NCI-H345 treated with DMSO at 0.1 percent for 48 hours (cell line): ENCODE data around the gene GNAZ.

ENCODE experiments used
- DNase-seq: peaks from one replicate; lab custom pipeline; 2025; ENCODE audit not compliant: unreplicated experiment; lab: John Stamatoyannopoulos, UW

The GNAZ gene

GRCh38 chr22:23075525-23076216 lies 5.4 kb downstream of the GNAZ start:
- DNase-seq, result no peak

DNA sequence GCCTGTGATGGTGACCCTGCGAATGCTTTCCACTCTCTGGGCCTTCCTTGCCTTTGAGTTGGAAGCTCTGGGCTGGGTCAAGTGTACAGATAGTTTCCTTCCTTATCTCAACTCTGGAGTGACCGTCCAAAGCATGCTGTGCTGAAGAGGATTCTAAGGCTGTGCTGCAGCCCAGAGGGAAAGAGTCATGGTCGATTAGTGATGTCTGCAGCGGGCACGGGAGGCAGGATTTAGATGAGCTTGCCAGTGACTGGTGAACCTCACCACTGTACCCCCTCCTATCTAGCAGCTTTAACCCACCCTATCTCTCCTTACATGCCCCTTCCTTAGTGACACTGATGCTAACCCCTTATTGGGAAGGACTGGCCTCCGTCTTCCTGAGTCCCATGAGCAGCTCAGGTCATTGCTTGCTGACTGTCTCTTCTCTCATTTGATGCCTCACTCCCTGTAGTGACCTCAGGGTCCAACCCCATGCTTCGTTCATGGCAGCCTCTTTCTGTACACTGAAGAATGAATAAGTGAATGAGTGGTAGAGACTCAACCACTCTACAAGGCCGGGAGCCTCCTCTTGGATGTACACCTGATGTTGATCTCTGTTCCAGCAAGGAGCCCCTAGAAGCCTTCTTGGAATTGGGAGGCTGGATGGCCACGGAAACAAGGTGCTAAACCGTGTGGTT lies 6.7 kb downstream of the GNAZ start:
- no peak for DNase-seq

DNA sequence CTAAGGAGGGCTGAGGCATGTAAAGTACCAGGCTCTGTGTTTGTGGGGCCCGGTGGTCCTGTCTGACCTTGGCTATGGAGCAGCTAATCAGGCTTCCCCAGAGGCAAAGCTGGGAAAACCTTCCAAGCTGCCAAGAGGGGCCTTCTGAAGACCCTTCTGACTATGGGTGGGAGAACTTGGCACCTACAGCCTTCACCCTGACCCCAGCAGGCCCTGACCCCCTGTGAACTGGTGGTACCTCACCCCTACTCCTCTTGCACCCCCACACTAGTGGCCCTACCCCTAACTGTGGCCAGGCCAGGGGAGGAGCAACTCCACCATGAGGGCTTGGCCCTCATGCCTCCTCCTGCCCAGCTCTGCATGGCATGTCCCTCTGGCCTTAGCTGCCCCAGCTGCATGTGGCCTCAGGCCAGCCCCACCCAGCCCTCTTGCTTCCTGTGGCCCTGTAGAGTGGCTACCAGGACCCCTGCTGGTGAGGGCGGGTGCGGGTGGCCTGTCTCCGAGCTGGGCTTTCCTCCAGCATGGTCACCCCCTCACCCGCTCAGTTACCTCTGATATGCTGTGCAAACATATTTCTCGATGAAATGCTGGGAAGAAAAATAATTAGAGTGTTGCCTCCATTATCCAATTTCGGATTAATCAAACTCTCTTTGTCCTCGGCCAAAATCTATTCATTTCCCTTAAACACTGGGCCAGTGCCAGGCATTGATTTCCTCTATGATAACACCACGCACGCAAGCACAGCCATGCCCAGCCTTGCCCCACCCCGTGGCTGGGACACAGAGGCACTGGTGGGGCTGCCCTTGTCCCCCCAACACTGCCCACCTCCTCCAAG lies 7.5 kb downstream of the GNAZ start:
- DNase-seq, result no peak

DNA sequence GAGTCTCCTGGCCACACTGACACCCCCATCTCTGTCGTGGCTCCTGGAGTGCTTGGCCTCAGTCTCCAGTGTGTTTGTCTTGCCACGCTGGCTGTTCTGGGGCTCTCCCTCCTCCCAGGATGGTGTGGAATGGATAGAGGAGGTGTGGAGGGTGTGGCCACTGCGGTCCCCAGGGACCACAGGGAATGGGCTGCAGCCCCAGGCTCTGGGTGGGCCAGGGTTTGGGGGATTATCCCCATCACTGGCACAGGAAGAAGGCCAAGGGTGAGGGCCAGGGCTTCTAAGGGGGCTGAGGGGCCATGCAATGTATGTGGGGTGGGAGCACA lies 8.1 kb downstream of the GNAZ start:
- no peak for DNase-seq

DNA sequence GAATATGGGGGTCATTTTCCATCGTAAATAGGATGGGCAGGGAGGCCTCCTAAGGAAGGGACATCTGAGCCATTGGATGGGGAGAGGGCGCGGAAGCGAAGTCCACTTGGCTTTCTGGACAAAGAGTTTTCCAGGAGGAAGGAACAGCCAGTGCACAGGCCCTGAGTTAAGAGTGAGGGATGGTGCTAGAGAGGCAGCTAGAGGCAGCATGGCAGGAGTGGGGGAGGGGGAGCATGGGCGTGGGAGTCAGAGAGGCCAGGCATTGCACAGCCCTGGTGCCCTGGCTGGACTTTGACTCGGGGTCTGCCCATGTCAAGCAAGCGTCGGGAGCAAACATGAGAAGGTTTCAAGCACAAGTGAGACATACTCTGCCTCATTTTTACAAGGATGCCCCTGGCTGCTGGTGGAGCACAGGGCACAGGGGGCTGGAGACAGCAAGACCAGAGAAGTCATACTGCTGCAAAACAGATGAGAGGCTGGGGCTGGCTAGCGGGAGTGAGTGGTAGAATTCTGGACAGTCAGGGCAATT lies 9.0 kb downstream of the GNAZ start:
- no peak for DNase-seq

GRCh38 chr22:23079814-23080521 lies 9.6 kb downstream of the GNAZ start:
- no peak for DNase-seq

DNA sequence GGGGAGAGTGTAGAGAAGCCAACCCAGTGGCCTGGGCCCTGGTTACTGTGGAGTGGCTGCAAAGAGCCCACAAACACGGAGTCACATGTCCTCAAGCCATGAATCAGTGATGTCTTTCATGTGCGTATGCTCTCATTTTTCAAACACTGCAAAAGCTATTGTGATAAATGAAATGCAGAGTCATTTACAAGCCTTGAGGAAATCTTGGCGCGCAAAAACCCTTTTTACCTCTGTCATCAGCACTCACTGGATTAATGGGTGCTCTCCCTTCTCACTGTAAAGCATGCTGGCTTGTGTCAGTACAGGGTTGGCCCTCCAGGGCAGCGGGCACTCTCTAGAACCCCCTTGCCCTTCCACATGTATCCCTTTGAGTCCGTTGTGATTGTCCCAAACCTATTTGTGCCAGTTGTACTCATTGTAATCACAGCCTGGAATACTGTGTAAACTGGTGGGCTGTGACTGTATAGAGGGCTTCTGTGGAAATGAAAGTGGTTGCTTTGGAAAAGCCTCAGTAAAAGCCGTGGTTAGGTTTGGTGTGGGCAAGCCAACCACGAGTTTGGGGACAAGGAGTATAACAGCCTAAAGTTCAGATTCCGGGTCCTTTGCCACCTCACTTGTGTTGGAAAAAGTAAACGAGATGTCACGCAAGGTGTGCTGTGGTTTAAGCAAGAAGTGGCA lies 10.4 kb downstream of the GNAZ start:
- DNase-seq, result no peak

DNA sequence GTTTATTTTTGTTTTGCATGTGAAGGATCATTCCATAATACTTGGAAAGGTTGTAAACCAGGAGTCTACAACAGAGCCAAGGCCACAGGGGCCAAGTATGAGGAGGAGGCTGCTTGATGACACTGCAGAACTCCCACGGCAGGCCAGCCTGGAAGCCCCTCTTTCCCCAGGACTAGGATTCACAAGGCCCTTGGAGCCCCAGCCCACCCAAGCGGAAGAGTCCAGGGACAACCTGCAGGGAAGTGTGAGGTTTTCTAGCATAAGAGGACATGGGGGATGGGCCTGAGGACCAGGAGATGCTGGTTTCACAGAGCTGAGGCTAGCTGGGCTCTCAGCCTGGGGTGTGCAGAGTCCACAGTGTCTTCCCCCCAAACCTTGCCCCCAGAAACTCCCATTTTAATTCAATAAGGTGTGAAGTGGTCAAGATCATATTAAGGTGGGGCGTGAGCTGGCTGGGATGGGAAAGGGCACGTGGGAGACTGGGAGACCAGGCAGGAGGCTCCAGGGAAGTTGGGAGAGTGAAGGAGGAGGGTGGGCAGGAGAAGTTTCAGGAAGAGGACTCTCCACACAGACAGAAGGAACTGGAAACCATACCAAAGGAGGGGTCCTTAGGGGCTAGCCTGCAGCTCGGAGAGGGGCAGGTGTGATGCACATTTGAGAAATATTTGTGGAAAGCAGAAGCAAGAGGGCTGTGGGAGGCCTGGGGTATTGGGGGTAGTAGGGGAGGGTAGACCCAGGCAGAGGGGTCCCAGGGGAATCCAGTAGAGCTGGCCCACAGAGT lies 12.4 kb downstream of the GNAZ start:
- no peak for DNase-seq

GRCh38 chr22:23083315-23084021 lies 13.1 kb downstream of the GNAZ start:
- no peak for DNase-seq

GRCh38 chr22:23084453-23085350 lies 14.4 kb downstream of the GNAZ start:
- no peak for DNase-seq

- no peak for DNase-seq
Observed at GRCh38 chr22:23085351-23085671, 15.0 kb downstream of the GNAZ start.

DNA sequence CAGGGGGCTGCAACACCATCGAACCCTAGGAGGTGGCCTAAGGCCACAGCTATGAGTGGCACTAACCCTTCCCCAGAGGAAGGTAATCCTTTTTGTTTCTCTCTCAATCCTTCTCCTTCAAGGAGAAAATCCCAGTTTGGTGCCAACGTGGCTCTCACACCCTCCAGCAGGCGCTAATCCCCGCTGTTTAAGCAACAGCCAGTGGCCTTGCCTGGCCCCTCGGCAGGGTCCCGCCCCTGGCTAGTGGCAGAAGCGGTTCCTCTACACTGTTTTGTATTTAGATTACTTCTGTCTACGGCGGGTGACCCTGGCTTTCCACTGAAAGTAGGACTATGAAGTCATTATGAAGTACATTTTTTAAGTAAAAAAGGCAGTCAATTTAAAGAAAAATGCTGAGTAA lies 15.5 kb downstream of the GNAZ start:
- no peak for DNase-seq

GRCh38 chr22:23086263-23086662 lies 15.9 kb downstream of the GNAZ start:
- DNase-seq, result no peak

GRCh38 chr22:23086787-23087186 lies 16.5 kb downstream of the GNAZ start:
- DNase-seq, result no peak

DNA sequence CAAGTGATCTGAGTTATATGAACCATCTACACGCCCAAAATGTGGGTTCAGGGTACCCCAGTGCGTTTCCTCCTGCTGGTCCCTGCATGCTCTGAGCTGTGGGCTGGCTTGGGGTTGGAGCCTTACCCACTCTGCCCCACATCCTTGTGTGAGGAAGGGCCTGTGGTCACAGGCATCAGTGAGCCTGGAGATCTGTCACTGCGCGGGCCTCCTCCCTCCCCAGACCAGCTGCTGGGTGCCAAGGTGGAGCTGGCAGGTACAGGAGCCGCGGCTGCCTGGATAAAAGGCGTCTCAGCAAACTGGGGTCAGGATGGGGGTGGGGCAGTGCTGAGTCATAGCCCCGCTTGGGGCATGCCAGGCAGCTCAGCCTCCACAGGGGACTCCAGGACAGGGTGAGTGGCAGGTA lies 17.9 kb downstream of the GNAZ start:
- DNase-seq, result no peak

- no peak for DNase-seq
Observed at GRCh38 chr22:23089010-23089409, 18.7 kb downstream of the GNAZ start.

- DNase-seq, result no peak
Observed at GRCh38 chr22:23089633-23090456, 19.5 kb downstream of the GNAZ start.

DNA sequence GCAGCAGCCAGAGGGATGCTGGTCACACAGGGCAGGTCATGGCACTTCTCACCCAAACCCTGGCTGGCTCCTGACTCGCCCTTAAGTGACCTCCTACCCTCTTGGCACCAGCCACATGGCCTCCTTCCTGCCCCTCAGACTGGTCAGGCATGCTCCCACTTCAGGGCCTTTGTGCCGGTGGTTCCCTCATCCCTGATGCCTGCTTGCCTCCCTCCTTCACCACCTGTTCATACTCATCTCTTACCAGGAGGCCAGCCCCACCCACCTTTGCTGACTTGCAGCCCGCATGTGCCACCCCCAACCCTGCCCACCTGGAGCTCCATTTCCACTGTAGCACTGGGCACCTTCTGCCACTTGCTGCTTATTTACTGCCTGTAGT lies 20.1 kb downstream of the GNAZ start:
- peak; percentile 41 for DNase-seq
